Nephron progenitor cell (in vitro differentiated cells): ENCODE results near the gene CBR1.

Source experiments
- DNase-seq: peaks from one replicate; pipeline ENCODE4 v3.0.0; 2021
- H3K27ac Mint-ChIP-seq: 2 replicates; pipeline ENCODE4 v1.8.0; 2021; ENCODE audit warnings: mild to moderate bottlenecking, moderate library complexity, mixed read lengths
- H3K27me3 Mint-ChIP-seq: 2 replicates; pipeline ENCODE4 v1.8.0; 2021; ENCODE audit warnings: mild to moderate bottlenecking, low read depth, mixed read lengths; ENCODE audit not compliant: poor library complexity
- H3K36me3 Mint-ChIP-seq: 2 replicates; pipeline ENCODE4 v1.8.0; 2021; ENCODE audit warnings: low read depth, mixed read lengths
- H3K4me1 Mint-ChIP-seq: 2 replicates; pipeline ENCODE4 v1.8.0; 2021; ENCODE audit warnings: mixed read lengths
- H3K4me3 Mint-ChIP-seq: 2 replicates; pipeline ENCODE4 v1.8.0; 2021; ENCODE audit warnings: mild to moderate bottlenecking, moderate library complexity, mixed read lengths
- H3K9me3 Mint-ChIP-seq: 2 replicates; pipeline ENCODE4 v1.8.0; 2021; ENCODE audit warnings: mild to moderate bottlenecking, moderate library complexity, mixed read lengths
- TF ChIP-seq, protein P1 (sequence below): fragments of 200-600 bp; sonication (generic); IDR thresholded peaks from 2 replicates; pipeline ENCODE4 v1.5.0; 2021; ENCODE audit warnings: antibody characterized with exemption

CBR1 gene

DNA sequence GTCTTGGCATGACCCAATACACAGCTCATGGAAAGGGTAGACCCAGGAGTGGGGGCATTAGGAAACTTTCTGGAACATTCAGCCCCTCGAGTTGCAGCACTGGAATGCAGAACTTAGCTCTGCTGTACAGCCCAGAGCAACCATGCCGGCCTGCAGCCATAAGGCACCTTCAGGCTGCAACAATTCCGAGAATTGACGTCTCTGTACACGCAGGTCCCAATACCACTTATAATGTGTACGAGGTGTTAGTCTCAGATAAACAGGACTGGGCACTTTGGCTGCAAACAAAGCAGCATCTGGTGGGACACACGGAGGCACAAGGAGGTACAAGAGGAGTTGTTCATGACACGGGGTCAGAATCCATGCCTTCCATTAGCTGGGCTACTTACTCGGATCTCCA, 7.9 kb downstream of the CBR1 start:
- H3K27me3 Mint-ChIP-seq, result peaks cover 3% of the 10 kb centered on the region
- TF ChIP-seq, protein P1, sequence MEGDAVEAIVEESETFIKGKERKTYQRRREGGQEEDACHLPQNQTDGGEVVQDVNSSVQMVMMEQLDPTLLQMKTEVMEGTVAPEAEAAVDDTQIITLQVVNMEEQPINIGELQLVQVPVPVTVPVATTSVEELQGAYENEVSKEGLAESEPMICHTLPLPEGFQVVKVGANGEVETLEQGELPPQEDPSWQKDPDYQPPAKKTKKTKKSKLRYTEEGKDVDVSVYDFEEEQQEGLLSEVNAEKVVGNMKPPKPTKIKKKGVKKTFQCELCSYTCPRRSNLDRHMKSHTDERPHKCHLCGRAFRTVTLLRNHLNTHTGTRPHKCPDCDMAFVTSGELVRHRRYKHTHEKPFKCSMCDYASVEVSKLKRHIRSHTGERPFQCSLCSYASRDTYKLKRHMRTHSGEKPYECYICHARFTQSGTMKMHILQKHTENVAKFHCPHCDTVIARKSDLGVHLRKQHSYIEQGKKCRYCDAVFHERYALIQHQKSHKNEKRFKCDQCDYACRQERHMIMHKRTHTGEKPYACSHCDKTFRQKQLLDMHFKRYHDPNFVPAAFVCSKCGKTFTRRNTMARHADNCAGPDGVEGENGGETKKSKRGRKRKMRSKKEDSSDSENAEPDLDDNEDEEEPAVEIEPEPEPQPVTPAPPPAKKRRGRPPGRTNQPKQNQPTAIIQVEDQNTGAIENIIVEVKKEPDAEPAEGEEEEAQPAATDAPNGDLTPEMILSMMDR, result no peak
- H3K27ac Mint-ChIP-seq, result no peak overlapping the region
- no peak overlapping the region for H3K4me3 Mint-ChIP-seq
- peaks cover 11% of the 10 kb centered on the region for H3K9me3 Mint-ChIP-seq
- peaks cover 14% of the 10 kb centered on the region for H3K4me1 Mint-ChIP-seq
- no peaks in the 10 kb centered on the region for H3K36me3 Mint-ChIP-seq
- no peak for DNase-seq

DNA sequence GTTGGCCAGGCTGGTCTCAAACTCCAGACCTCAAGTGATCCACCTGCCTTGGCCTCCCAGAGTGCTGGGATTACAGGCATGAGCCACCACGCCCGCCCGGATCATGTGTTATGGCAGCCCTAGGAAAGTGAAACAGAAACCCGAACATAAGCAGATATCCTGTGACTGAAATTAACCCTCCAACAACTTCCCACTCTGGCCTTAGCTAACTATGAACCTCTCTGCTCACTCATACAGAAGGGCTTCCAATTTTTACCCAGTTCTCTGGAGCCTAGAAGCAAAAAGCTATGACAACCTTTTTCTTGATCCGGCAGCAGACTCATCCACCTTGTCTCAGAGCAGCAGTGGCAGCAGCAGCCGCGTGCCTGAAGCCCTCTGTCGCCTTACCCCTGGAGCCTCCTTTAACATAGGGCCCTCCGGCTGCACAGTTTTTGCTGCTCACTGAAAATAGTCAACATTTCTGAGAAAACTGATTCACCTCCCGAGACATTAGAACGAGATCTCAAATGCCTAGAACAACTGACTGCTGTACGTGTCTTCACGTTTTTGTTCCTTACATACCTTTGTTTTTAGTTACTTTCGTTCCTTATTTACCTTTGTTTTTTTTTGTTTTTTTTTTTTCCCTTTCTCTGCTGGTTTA, 9.3 kb downstream of the CBR1 start:
- no peak overlapping the region for H3K27ac Mint-ChIP-seq
- peaks cover 11% of the 10 kb centered on the region for H3K9me3 Mint-ChIP-seq
- H3K4me3 Mint-ChIP-seq, result no peak overlapping the region
- no peak for DNase-seq
- H3K27me3 Mint-ChIP-seq, result peaks cover 3% of the 10 kb centered on the region
- H3K4me1 Mint-ChIP-seq, result peaks cover 9% of the 10 kb centered on the region
- no peaks in the 10 kb centered on the region for H3K36me3 Mint-ChIP-seq
- TF ChIP-seq, protein P1, result no peak

DNA sequence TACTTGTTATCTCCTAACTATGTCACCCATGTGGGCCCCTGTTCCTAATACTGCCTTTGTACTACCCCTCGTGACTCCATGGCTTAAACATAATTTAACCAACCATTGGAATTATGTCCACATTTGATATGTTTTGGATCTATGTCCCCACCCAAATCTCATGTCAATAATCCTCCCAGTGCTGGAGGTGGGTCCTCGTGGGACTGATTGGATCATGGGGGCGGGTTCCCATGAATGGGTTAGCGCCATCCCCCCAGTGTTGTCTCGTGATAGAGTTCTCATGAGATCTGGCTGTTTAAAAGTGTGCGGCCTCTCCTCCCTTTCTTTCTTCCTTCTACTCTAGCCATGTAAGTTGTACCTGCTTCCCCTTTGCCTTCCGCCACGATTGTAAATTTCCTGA, 9.8 kb downstream of the CBR1 start:
- H3K27me3 Mint-ChIP-seq, result peaks cover 3% of the 10 kb centered on the region
- TF ChIP-seq, protein P1, result no peak
- no peak overlapping the region for H3K27ac Mint-ChIP-seq
- no peak for DNase-seq
- H3K36me3 Mint-ChIP-seq, result no peaks in the 10 kb centered on the region
- H3K9me3 Mint-ChIP-seq, result peaks cover 11% of the 10 kb centered on the region
- peaks cover 9% of the 10 kb centered on the region for H3K4me1 Mint-ChIP-seq
- no peak overlapping the region for H3K4me3 Mint-ChIP-seq

DNA sequence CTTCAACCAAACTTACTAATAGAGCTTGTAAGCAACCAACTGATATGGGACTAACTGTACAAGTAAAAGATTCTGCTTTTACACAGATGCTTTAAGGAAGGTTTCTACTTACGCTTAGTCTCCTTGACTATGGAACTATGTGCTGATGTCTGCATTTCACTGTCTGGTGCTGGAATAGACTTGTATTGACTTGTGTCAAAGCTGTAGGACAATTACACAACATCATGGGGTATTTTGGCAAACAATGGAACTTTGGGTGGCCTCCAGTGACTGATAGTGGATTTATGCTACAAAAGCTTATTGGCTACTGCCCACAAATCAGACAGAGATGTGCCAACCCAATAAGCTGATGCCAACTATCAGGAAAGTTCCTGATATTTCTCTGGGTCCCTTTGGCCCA, 10.6 kb downstream of the CBR1 start:
- Mint-ChIP-seq H3K36me3 (no peaks in the 10 kb centered on the region), H3K27me3 (peaks cover 3% of the 10 kb centered on the region), H3K9me3 (peaks cover 11% of the 10 kb centered on the region), H3K4me3 (no peak overlapping the region), H3K27ac (no peak overlapping the region), H3K4me1 (peaks cover 8% of the 10 kb centered on the region)
- TF ChIP-seq, protein P1, result no peak
- no peak for DNase-seq

DNA sequence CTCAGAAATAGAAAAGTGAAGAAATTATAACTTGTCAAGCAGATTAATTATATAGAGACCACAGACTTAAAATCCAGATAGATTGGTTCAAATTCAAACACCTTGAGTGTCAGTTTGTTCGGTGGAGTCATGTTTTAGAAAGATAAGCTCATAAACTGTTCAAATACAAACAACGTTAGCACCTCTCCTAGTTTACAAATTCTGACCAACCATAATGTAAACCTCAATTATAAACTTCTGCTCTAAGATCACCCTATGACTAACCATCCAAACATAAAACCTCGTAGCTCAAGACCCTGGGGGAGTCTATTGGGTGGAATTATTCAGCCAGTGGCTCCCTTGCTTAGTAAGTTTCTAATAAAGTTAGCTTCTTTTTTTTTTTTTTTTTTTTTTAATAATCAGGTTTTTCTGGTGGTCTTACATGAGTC, 12.4 kb downstream of the CBR1 start:
- TF ChIP-seq, protein P1, result no peak
- H3K9me3 Mint-ChIP-seq, result peaks cover 11% of the 10 kb centered on the region
- H3K4me3 Mint-ChIP-seq, result no peak overlapping the region
- no peaks in the 10 kb centered on the region for H3K36me3 Mint-ChIP-seq
- peaks cover 5% of the 10 kb centered on the region for H3K4me1 Mint-ChIP-seq
- DNase-seq, result no peak
- H3K27ac Mint-ChIP-seq, result no peak overlapping the region
- H3K27me3 Mint-ChIP-seq, result peaks cover 3% of the 10 kb centered on the region

DNA sequence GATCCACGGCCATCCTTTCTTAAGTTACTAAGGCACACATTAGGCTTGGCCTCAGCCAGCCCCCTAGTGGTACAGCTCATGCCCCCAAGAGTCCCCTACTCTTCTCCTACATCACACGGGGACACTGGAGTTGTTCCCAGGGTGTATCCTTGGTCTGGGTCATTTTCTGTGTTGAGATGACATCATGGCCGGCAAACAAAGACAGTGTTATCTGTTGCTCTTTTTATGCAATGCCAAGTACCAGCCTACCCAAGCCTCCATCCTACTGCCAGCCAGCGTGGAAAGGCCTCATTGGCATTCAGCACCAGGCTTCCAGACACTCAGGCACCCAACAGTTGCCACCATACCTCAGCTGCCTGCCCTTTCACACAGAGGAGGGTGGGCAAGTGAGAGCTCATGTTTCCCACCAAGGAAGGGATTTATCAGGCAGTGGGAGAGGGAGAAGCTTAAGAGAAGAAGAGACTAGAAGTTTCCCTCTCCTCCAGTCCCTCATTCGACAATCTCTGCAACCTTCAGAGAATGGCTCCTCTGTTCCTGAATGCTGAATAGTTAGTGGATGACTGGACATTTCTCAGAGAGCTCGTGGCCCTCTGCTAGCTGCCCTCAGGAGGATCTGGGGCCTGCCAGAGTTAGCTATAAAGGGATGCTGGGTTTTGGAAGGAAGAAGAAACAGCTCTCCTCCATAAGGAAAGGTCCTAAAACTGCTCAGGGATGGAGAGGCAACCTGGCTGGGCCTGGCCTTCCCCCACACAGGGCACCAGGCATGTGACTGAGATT, 17.7 kb downstream of the CBR1 start:
- Mint-ChIP-seq H3K27me3 (no peaks in the 10 kb centered on the region), H3K4me1 (no peaks in the 10 kb centered on the region), H3K27ac (no peak overlapping the region), H3K9me3 (peaks cover 4% of the 10 kb centered on the region), H3K4me3 (no peak overlapping the region), H3K36me3 (no peaks in the 10 kb centered on the region)
- TF ChIP-seq, protein P1, result no peak
- no peak for DNase-seq
